HUES6 (cell line): Measurements from ENCODE around the gene RCOR1.

Experiments
- H3K27ac ChIP-seq: 2 replicates; pipeline ENCODE4 v1.7.0; 2013; ENCODE audit warnings: low read depth, mild to moderate bottlenecking, low read length, inconsistent platforms
- H3K27me3 ChIP-seq: 2 replicates; pipeline ENCODE4 v1.6.1; 2013; ENCODE audit warnings: low read length; ENCODE audit not compliant: control insufficient read depth, insufficient read depth
- H3K36me3 ChIP-seq: 2 replicates; pipeline ENCODE4 v1.6.1; 2013; ENCODE audit warnings: low read length; ENCODE audit not compliant: control insufficient read depth, insufficient read depth
- H3K4me1 ChIP-seq: 2 replicates; pipeline ENCODE4 v1.6.1; 2013; ENCODE audit warnings: low read length; ENCODE audit not compliant: control insufficient read depth, insufficient read depth
- H3K4me3 ChIP-seq: 2 replicates; pipeline ENCODE4 v1.5.1; 2013; ENCODE audit warnings: low read depth, low read length
- H3K9ac ChIP-seq: one replicate; pipeline ENCODE4 v1.6.1; 2013; ENCODE audit warnings: mild to moderate bottlenecking, low read length
- H3K9me3 ChIP-seq: 2 replicates; pipeline ENCODE4 v1.6.1; 2013; ENCODE audit warnings: low read depth, low read length; ENCODE audit not compliant: control insufficient read depth, insufficient read depth

Gene RCOR1

GRCh38 chr14:102601378-102601925, 9.0 kb downstream of the RCOR1 start:
- Histone ChIP-seq H3K4me1 (peaks cover 8% of the 10 kb centered on the region), H3K9ac (no peak overlapping the region), H3K9me3 (no peaks in the 10 kb centered on the region), H3K27ac (no peak overlapping the region), H3K4me3 (no peak overlapping the region), H3K36me3 (peaks cover 18% of the 10 kb centered on the region), H3K27me3 (no peaks in the 10 kb centered on the region)

- Histone ChIP-seq H3K36me3 (peaks cover 18% of the 10 kb centered on the region), H3K4me3 (no peak overlapping the region), H3K27me3 (no peaks in the 10 kb centered on the region), H3K4me1 (peaks cover 8% of the 10 kb centered on the region), H3K9me3 (no peaks in the 10 kb centered on the region), H3K9ac (no peak overlapping the region), H3K27ac (no peak overlapping the region)
These were observed 10.2 kb downstream of the RCOR1 start for GRCh38 chr14:102602421-102603292.

GRCh38 chr14:102603293-102603907, 11.0 kb downstream of the RCOR1 start:
- H3K9ac ChIP-seq: no peak overlapping the region
- H3K36me3 ChIP-seq: peaks cover 18% of the 10 kb centered on the region
- H3K9me3 ChIP-seq: no peaks in the 10 kb centered on the region
- no peak overlapping the region for H3K4me3 ChIP-seq
- H3K27me3 ChIP-seq: no peaks in the 10 kb centered on the region
- no peak overlapping the region for H3K27ac ChIP-seq
- peaks cover 8% of the 10 kb centered on the region for H3K4me1 ChIP-seq

GRCh38 chr14:102604183-102604582, 11.7 kb downstream of the RCOR1 start:
- Histone ChIP-seq H3K4me1 (peaks cover 8% of the 10 kb centered on the region), H3K9me3 (no peaks in the 10 kb centered on the region), H3K27me3 (no peaks in the 10 kb centered on the region), H3K36me3 (peaks cover 13% of the 10 kb centered on the region), H3K4me3 (no peak overlapping the region), H3K27ac (no peak overlapping the region), H3K9ac (no peak overlapping the region)

GRCh38 chr14:102605029-102605428, 12.6 kb downstream of the RCOR1 start:
- H3K4me1 ChIP-seq: peaks cover 8% of the 10 kb centered on the region
- no peaks in the 10 kb centered on the region for H3K9me3 ChIP-seq
- peaks cover 12% of the 10 kb centered on the region for H3K36me3 ChIP-seq
- H3K4me3 ChIP-seq: no peak overlapping the region
- H3K27ac ChIP-seq: no peak overlapping the region
- H3K9ac ChIP-seq: no peak overlapping the region
- H3K27me3 ChIP-seq: no peaks in the 10 kb centered on the region

GRCh38 chr14:102606296-102606695, 13.8 kb downstream of the RCOR1 start:
- Histone ChIP-seq H3K4me1 (peaks cover 8% of the 10 kb centered on the region), H3K9ac (no peak overlapping the region), H3K27ac (no peak overlapping the region), H3K27me3 (no peaks in the 10 kb centered on the region), H3K9me3 (no peaks in the 10 kb centered on the region), H3K36me3 (peaks cover 9% of the 10 kb centered on the region), H3K4me3 (no peak overlapping the region)

- H3K4me3 ChIP-seq: no peak overlapping the region
- H3K9ac ChIP-seq: no peak overlapping the region
- H3K27ac ChIP-seq: no peak overlapping the region
- no peaks in the 10 kb centered on the region for H3K27me3 ChIP-seq
- H3K4me1 ChIP-seq: peaks cover 5% of the 10 kb centered on the region
- peaks cover 5% of the 10 kb centered on the region; the same call in 1 of the 2 replicates for H3K36me3 ChIP-seq
- no peaks in the 10 kb centered on the region for H3K9me3 ChIP-seq
These were observed 15.6 kb downstream of the RCOR1 start for GRCh38 chr14:102608064-102608446.

GRCh38 chr14:102610968-102611811, 18.7 kb downstream of the RCOR1 start:
- H3K27me3 ChIP-seq: no peaks in the 10 kb centered on the region
- H3K9ac ChIP-seq: no peak overlapping the region
- H3K4me1 ChIP-seq: no peaks in the 10 kb centered on the region
- H3K4me3 ChIP-seq: no peak overlapping the region
- peaks cover 7% of the 10 kb centered on the region for H3K36me3 ChIP-seq
- H3K9me3 ChIP-seq: no peaks in the 10 kb centered on the region
- no peak overlapping the region for H3K27ac ChIP-seq

GRCh38 chr14:102616318-102616717, 23.9 kb downstream of the RCOR1 start:
- H3K4me3 ChIP-seq: no peak overlapping the region
- no peak overlapping the region for H3K9ac ChIP-seq
- H3K9me3 ChIP-seq: no peaks in the 10 kb centered on the region
- H3K4me1 ChIP-seq: peaks cover 3% of the 10 kb centered on the region; the same call in 1 of the 2 replicates
- H3K27me3 ChIP-seq: no peaks in the 10 kb centered on the region
- H3K27ac ChIP-seq: no peak overlapping the region
- H3K36me3 ChIP-seq: peaks cover 2% of the 10 kb centered on the region

- H3K9ac ChIP-seq: no peak overlapping the region
- H3K4me1 ChIP-seq: peaks cover 8% of the 10 kb centered on the region
- H3K27me3 ChIP-seq: no peaks in the 10 kb centered on the region
- H3K27ac ChIP-seq: no peak overlapping the region
- no peak overlapping the region for H3K4me3 ChIP-seq
- H3K9me3 ChIP-seq: no peaks in the 10 kb centered on the region
- peaks cover 2% of the 10 kb centered on the region for H3K36me3 ChIP-seq
These were observed 24.4 kb downstream of the RCOR1 start for GRCh38 chr14:102616799-102617198.
